Measurements from ENCODE around the gene NACC2. TPM values are rescaled to one million over a fixed set of nuclear protein-coding genes. Genes with fewer than 3 reads are reported as not detected.

Gene NACC2
- total and polyA plus RNA-seq, 2 experiments from 2014 or later: 3.8 to 20.8 TPM

DNA sequence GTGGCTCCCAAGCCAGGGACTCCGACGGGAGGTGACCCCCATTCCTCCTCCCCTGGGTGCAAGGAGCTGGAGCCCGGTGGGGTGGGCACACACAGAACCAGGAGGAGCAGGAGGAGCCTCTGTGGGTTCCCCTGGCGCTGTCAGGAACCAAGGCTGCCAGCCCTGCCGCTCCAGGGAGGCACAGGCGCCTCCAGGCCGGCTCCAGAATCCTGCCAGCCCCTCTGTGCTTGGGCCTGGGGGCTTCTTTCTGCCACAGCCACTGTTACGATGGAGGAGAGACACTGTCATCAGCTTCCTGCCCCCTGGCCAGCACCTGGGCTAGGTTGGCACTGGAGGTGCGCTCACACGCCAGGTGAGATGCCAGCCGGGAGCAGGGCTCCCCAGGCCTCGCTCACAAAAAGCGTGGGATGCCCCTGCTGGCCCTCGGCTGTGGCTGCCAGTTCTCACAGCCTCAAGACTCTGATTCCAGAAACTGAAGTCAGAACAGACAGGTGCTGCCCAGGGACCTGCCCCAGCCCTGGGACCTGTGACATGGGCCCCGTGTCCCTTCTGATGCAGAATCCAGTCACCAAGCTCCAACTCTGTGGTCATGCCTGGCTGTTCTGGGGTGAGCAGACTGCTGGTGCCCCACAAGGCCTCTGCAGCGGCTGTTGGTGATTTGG lies 96.5 kb downstream of the NACC2 start:
- Mint-ChIP-seq H3K27me3 (ENCODE audit: insufficient read depth, low read depth, poor library complexity) (peaks cover 28% of the 10 kb centered on the region), H3K27ac (no peak overlapping the region), H3K36me3 (ENCODE audit: low read depth) (no peaks in the 10 kb centered on the region), H3K4me1 (peaks cover 13% of the 10 kb centered on the region), H3K4me3 (no peak overlapping the region), H3K9me3 (no peaks in the 10 kb centered on the region)
- Histone ChIP-seq H3K4me3 (no peak overlapping the region), H3K36me3 (ENCODE audit: insufficient read depth) (no peaks in the 10 kb centered on the region), H3K4me1 (ENCODE audit: insufficient read depth) (peaks cover 8% of the 10 kb centered on the region; the same call in 1 of the 2 replicates), H4K20me1 (replicated peaks; ENCODE audit: insufficient read depth) (no peaks in the 10 kb centered on the region), H3K9me2 (ENCODE audit: insufficient read depth) (no peaks in the 10 kb centered on the region), H2AFZ (no peak overlapping the region), H3K79me2 (replicated peaks; ENCODE audit: insufficient read depth) (no peaks in the 10 kb centered on the region), H3F3A (replicated peaks; ENCODE audit: low read depth) (0 out of 2 replicates have a peak, but pooled peaks cover 2% of the 10 kb centered on the region), H3K27me3 (ENCODE audit: insufficient read depth) (no peaks in the 10 kb centered on the region), H3K4me2 (no peak overlapping the region), H3K27ac (ENCODE audit: low read depth) (no peak overlapping the region)
- ATAC-seq (no peak), DNase-seq (ENCODE audit: low spot score) (no peak)
- TF ChIP-seq POLR2AphosphoS5 (IDR thresholded peaks at IDR 0.05; ENCODE audit: low read depth) (no peak), STAT1 (IDR thresholded peaks at IDR 0.05; ENCODE audit: unreplicated experiment) (no peak), NANOG (IDR thresholded peaks at IDR 0.05; ENCODE audit: borderline replicate concordance) (no peak)
- TF ChIP-seq, protein P1, sequence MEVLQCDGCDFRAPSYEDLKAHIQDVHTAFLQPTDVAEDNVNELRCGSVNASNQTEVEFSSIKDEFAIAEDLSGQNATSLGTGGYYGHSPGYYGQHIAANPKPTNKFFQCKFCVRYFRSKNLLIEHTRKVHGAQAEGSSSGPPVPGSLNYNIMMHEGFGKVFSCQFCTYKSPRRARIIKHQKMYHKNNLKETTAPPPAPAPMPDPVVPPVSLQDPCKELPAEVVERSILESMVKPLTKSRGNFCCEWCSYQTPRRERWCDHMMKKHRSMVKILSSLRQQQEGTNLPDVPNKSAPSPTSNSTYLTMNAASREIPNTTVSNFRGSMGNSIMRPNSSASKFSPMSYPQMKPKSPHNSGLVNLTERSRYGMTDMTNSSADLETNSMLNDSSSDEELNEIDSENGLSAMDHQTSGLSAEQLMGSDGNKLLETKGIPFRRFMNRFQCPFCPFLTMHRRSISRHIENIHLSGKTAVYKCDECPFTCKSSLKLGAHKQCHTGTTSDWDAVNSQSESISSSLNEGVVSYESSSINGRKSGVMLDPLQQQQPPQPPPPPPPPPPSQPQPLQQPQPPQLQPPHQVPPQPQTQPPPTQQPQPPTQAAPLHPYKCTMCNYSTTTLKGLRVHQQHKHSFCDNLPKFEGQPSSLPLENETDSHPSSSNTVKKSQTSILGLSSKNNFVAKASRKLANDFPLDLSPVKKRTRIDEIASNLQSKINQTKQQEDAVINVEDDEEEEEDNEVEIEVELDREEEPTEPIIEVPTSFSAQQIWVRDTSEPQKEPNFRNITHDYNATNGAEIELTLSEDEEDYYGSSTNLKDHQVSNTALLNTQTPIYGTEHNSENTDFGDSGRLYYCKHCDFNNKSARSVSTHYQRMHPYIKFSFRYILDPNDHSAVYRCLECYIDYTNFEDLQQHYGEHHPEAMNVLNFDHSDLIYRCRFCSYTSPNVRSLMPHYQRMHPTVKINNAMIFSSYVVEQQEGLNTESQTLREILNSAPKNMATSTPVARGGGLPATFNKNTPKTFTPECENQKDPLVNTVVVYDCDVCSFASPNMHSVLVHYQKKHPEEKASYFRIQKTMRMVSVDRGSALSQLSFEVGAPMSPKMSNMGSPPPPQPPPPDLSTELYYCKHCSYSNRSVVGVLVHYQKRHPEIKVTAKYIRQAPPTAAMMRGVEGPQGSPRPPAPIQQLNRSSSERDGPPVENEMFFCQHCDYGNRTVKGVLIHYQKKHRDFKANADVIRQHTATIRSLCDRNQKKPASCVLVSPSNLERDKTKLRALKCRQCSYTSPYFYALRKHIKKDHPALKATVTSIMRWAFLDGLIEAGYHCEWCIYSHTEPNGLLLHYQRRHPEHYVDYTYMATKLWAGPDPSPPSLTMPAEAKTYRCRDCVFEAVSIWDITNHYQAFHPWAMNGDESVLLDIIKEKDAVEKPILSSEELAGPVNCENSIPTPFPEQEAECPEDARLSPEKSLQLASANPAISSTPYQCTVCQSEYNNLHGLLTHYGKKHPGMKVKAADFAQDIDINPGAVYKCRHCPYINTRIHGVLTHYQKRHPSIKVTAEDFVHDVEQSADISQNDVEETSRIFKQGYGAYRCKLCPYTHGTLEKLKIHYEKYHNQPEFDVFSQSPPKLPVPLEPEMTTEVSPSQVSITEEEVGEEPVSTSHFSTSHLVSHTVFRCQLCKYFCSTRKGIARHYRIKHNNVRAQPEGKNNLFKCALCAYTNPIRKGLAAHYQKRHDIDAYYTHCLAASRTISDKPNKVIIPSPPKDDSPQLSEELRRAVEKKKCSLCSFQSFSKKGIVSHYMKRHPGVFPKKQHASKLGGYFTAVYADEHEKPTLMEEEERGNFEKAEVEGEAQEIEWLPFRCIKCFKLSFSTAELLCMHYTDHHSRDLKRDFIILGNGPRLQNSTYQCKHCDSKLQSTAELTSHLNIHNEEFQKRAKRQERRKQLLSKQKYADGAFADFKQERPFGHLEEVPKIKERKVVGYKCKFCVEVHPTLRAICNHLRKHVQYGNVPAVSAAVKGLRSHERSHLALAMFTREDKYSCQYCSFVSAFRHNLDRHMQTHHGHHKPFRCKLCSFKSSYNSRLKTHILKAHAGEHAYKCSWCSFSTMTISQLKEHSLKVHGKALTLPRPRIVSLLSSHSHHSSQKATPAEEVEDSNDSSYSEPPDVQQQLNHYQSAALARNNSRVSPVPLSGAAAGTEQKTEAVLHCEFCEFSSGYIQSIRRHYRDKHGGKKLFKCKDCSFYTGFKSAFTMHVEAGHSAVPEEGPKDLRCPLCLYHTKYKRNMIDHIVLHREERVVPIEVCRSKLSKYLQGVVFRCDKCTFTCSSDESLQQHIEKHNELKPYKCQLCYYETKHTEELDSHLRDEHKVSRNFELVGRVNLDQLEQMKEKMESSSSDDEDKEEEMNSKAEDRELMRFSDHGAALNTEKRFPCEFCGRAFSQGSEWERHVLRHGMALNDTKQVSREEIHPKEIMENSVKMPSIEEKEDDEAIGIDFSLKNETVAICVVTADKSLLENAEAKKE (CRISPR knock-in tag; IDR thresholded peaks at IDR 0.05): no peak
- TF ChIP-seq, protein P2, sequence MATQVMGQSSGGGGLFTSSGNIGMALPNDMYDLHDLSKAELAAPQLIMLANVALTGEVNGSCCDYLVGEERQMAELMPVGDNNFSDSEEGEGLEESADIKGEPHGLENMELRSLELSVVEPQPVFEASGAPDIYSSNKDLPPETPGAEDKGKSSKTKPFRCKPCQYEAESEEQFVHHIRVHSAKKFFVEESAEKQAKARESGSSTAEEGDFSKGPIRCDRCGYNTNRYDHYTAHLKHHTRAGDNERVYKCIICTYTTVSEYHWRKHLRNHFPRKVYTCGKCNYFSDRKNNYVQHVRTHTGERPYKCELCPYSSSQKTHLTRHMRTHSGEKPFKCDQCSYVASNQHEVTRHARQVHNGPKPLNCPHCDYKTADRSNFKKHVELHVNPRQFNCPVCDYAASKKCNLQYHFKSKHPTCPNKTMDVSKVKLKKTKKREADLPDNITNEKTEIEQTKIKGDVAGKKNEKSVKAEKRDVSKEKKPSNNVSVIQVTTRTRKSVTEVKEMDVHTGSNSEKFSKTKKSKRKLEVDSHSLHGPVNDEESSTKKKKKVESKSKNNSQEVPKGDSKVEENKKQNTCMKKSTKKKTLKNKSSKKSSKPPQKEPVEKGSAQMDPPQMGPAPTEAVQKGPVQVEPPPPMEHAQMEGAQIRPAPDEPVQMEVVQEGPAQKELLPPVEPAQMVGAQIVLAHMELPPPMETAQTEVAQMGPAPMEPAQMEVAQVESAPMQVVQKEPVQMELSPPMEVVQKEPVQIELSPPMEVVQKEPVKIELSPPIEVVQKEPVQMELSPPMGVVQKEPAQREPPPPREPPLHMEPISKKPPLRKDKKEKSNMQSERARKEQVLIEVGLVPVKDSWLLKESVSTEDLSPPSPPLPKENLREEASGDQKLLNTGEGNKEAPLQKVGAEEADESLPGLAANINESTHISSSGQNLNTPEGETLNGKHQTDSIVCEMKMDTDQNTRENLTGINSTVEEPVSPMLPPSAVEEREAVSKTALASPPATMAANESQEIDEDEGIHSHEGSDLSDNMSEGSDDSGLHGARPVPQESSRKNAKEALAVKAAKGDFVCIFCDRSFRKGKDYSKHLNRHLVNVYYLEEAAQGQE (IDR thresholded peaks at IDR 0.05; ENCODE audit: unreplicated experiment): no peak
